Skeletal muscle satellite cell (primary cell): ENCODE data around the gene GLS.

Experiments used
- H3K27me3 ChIP-seq: 2 replicates; pipeline ENCODE4 v1.7.0; 2013; ENCODE audit warnings: low read length; ENCODE audit not compliant: control insufficient read depth, insufficient read depth
- H3K36me3 ChIP-seq: 2 replicates; pipeline ENCODE4 v1.7.0; 2013; ENCODE audit warnings: mild to moderate bottlenecking, control low read depth, low read length; ENCODE audit not compliant: insufficient read depth
- H3K4me1 ChIP-seq: 2 replicates; pipeline ENCODE4 v1.7.0; 2013; ENCODE audit warnings: low read length; ENCODE audit not compliant: control insufficient read depth, insufficient read depth
- H3K4me2 ChIP-seq: 2 replicates; pipeline ENCODE4 v1.7.0; 2013; ENCODE audit warnings: mild to moderate bottlenecking, low read length
- H3K4me3 ChIP-seq: 2 replicates; pipeline ENCODE4 v1.7.0; 2013; ENCODE audit warnings: low read length
- H3K9ac ChIP-seq: 2 replicates; pipeline ENCODE4 v1.7.0; 2013; ENCODE audit warnings: mild to moderate bottlenecking, low read depth, low read length, moderate library complexity
- H3K9me3 ChIP-seq: replicated peaks from 2 replicates; pipeline ENCODE4 v1.7.0; 2013; ENCODE audit warnings: mild to moderate bottlenecking, control low read depth, low read length

GLS gene

GRCh38 chr2:190889175-190889943 lies 8.7 kb downstream of the GLS start:
- Histone ChIP-seq H3K4me1 (peaks cover 29% of the 10 kb centered on the region), H3K4me3 (peak overlapping the region; percentile 4), H3K27me3 (no peaks in the 10 kb centered on the region), H3K4me2 (peak overlapping the region; percentile 55), H3K9ac (no peak overlapping the region), H3K36me3 (peaks cover 18% of the 10 kb centered on the region), H3K9me3 (no peaks in the 10 kb centered on the region)

- Histone ChIP-seq H3K9me3 (no peaks in the 10 kb centered on the region), H3K36me3 (peaks cover 30% of the 10 kb centered on the region), H3K4me3 (no peak overlapping the region), H3K27me3 (no peaks in the 10 kb centered on the region), H3K4me1 (peaks cover 29% of the 10 kb centered on the region), H3K9ac (peak overlapping the region; percentile 17), H3K4me2 (no peak overlapping the region)
Observed at GRCh38 chr2:190891372-190891771, 10.8 kb downstream of the GLS start.

DNA sequence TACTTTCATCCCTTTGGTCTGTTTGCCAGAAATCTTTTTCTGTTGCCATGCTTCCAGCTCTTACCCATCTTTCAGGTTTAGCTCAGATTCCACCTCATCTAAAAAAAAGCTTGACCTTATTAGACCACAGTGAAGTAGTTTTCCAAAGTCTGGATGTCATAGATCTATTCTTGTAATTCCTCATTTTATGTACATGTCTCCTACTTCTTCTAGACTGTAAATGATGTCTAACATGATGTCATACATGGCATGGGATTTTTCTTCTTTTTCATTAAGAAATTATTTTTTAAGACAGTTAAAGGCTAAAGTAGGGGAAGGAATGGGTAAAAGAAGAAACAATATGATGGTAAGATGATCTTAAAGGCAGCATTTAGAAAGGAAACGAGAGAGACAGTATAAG lies 11.3 kb downstream of the GLS start:
- Histone ChIP-seq H3K36me3 (peaks cover 36% of the 10 kb centered on the region), H3K4me2 (no peak overlapping the region), H3K4me1 (peaks cover 27% of the 10 kb centered on the region), H3K27me3 (no peaks in the 10 kb centered on the region), H3K9me3 (no peaks in the 10 kb centered on the region), H3K4me3 (no peak overlapping the region), H3K9ac (no peak overlapping the region)

- H3K4me2 ChIP-seq = no peak overlapping the region
- no peaks in the 10 kb centered on the region for H3K9me3 ChIP-seq
- peaks cover 15% of the 10 kb centered on the region for H3K4me1 ChIP-seq
- H3K36me3 ChIP-seq = peaks cover 46% of the 10 kb centered on the region
- H3K9ac ChIP-seq = no peak overlapping the region
- H3K27me3 ChIP-seq = no peaks in the 10 kb centered on the region
- no peak overlapping the region for H3K4me3 ChIP-seq
Observed at GRCh38 chr2:190893157-190893556, 12.5 kb downstream of the GLS start.

- no peak overlapping the region for H3K4me2 ChIP-seq
- peaks cover 3% of the 10 kb centered on the region for H3K4me1 ChIP-seq
- H3K9ac ChIP-seq = no peak overlapping the region
- H3K36me3 ChIP-seq = peaks cover 56% of the 10 kb centered on the region
- no peak overlapping the region for H3K4me3 ChIP-seq
- no peaks in the 10 kb centered on the region for H3K9me3 ChIP-seq
- no peaks in the 10 kb centered on the region for H3K27me3 ChIP-seq
Observed at GRCh38 chr2:190896477-190896876, 15.9 kb downstream of the GLS start.

DNA sequence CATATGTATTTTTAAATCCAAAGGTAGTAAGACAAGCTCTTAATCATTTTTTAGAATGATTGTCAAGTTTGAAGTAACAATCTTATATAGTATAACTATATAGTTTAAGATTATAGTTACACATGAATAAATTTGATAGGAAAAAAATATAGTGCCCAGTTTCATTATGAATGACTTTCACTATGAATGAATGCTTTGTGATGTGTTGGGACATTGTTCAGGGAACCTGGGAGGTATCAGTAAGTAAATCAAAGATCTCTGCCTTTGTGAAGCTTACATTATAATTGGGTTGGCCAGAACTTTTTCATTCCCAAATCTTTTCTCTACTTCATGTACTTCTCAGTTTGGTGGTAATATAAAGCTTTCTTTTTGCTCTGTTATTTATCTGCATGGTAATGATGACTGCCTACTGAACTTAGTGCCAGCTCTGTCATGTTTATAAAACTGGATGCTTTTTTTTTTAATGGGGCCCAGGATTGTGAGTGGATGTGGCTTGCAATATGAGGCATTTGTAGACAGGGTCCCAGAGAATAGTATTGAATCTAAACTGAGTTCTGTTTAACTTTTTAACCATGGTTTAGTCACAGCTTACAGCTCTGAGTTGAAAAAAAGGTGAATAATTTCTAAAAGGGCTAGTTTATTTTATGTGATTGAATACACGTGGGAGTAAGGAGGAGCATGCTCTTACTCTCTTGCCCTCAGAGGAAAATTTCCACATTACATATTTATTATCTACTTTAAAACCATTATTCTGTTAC lies 23.3 kb downstream of the GLS start:
- no peak overlapping the region for H3K9ac ChIP-seq
- H3K9me3 ChIP-seq = no peaks in the 10 kb centered on the region
- no peak overlapping the region for H3K4me2 ChIP-seq
- H3K36me3 ChIP-seq = peaks cover 84% of the 10 kb centered on the region
- no peaks in the 10 kb centered on the region for H3K27me3 ChIP-seq
- H3K4me3 ChIP-seq = no peak overlapping the region
- H3K4me1 ChIP-seq = peaks cover 8% of the 10 kb centered on the region

GRCh38 chr2:190904640-190905261 lies 24.1 kb downstream of the GLS start:
- Histone ChIP-seq H3K4me1 (peaks cover 8% of the 10 kb centered on the region), H3K4me2 (no peak overlapping the region), H3K36me3 (peaks cover 80% of the 10 kb centered on the region), H3K9ac (no peak overlapping the region), H3K27me3 (no peaks in the 10 kb centered on the region), H3K4me3 (no peak overlapping the region), H3K9me3 (no peaks in the 10 kb centered on the region)

DNA sequence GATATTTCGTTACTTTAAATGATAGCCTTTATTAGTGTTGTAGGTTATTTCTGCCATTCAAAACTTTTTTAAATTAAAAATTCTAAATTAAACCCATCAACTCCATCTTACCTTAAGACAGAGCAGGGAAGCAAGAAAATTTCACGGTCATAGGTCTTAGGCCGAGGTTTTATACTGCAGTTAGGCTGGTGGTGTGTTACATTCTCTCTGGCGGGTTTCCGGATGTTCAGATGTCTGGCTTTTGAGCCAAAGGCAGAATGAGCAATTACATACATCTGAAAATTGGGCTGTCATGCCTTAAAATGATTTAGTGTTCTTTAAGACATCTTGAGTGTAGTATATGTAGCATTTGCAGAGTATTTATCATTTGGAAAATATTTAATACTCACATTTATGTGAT lies 27.9 kb downstream of the GLS start:
- Histone ChIP-seq H3K4me3 (no peak overlapping the region), H3K36me3 (peaks cover 72% of the 10 kb centered on the region), H3K27me3 (no peaks in the 10 kb centered on the region), H3K9ac (no peak overlapping the region), H3K9me3 (no peaks in the 10 kb centered on the region), H3K4me1 (peaks cover 25% of the 10 kb centered on the region), H3K4me2 (no peak overlapping the region)

GRCh38 chr2:190909680-190910079 lies 29.1 kb downstream of the GLS start:
- Histone ChIP-seq H3K4me2 (no peak overlapping the region), H3K9ac (no peak overlapping the region), H3K36me3 (peaks cover 68% of the 10 kb centered on the region), H3K4me3 (no peak overlapping the region), H3K27me3 (no peaks in the 10 kb centered on the region), H3K9me3 (no peaks in the 10 kb centered on the region), H3K4me1 (peaks cover 17% of the 10 kb centered on the region)

DNA sequence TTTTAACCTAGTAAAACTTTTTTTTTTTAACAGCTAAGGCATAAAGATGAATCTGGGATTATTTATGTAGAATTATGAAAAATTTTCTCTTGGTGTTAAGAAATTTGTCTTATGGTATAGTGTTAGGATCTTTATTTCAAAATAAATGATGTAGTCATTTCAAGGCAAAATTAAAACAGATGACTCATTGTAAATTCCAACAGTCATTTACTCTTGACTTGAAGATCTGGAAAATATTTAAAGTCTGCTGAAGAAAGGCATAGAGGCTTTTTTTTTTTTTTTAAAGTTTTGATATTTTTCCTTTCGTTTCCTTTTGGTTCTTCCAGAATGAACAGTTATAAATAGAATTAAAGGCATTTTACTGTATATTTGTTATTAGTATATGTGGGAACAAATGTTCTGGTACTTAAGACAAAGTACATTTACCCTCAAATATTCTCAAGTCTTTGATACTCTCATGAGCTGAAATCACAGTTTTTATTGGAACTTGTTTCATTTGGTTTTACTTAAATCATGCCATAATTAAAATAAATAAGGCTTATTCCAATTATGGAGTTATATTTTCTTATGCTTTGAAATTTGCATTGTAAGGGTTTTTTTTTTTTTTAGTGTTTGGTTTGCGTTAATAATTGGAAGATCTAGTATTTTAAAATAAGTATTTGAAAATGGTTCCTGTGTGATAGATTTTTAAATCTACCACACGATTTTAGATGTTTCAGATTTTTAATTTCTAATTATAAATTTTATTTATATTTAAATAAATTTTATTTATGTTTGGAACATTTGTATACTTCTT lies 29.9 kb downstream of the GLS start:
- H3K36me3 ChIP-seq = peaks cover 63% of the 10 kb centered on the region
- no peaks in the 10 kb centered on the region for H3K9me3 ChIP-seq
- no peaks in the 10 kb centered on the region for H3K27me3 ChIP-seq
- peaks cover 17% of the 10 kb centered on the region for H3K4me1 ChIP-seq
- H3K9ac ChIP-seq = peak overlapping the region; percentile 33
- no peak overlapping the region for H3K4me3 ChIP-seq
- peak overlapping the region; percentile 20 for H3K4me2 ChIP-seq

GRCh38 chr2:190911813-190912212 lies 31.2 kb downstream of the GLS start:
- Histone ChIP-seq H3K9me3 (no peaks in the 10 kb centered on the region), H3K4me1 (peaks cover 17% of the 10 kb centered on the region), H3K27me3 (no peaks in the 10 kb centered on the region), H3K4me3 (no peak overlapping the region), H3K36me3 (peaks cover 64% of the 10 kb centered on the region), H3K9ac (no peak overlapping the region), H3K4me2 (no peak overlapping the region)
